ENCODE measurements around the gene SLAIN1.
"Not testable (repeated sequence)": the region's sequence is repeated elsewhere in the genome, so short reads cannot be mapped to it uniquely, and the experiment has no call there.

SLAIN1 gene

DNA sequence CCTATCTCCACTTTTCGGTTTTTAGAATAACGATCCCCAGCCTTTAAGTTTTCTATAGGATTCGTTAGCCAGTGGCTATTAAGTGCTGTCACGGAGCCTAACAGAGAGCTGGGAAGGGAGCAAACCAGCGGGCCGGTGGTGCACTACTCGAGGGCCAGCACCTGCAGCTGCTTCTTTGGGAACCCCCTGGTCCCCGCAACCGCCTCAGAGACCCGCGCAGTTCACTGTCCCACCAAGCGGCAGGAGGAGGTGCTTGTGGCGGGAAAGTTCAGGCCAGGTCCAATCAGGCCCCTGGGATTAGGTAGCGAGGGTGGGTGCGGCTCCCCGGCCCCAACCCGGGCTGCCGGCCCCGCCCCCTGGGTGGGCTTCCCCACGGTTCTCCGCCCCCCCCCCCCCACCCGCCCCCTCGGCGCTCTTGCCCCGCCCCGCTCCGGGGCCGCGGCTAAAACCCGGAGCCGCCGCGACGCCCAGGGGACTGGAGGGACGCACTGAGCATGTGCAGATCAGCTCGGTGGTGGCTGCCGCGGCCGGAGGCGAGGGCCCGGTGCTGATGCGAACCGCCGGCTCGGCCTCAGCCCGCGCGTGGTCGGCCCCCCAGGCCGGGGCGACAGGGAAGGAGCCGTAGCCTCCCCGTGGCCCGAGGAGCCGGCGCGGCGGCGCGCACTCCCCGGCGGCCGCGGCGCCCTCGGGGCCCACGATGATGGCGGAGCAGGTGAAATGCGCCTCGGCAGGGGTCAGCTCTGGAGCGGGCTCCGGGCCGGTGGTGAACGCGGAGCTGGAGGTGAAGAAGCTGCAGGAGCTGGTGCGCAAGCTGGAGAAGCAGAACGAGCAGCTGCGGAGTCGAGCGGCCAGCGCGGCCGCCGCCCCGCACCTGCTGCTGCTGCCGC is at the start of gene SLAIN1:
TSS of gene SLAIN1 (plus strand) at position 471 of the 887 bp plus-strand sequence. CDS start at position 698, 227 bp downstream.
- DNase-seq: peak; percentile 57

- no peak for DNase-seq
Measured at GRCh38 chr13:77650409-77650808, 47.1 kb upstream of the SLAIN1 start.

- DNase-seq: no peak
Measured at GRCh38 chr13:77653301-77653700, 44.2 kb upstream of the SLAIN1 start.

DNA sequence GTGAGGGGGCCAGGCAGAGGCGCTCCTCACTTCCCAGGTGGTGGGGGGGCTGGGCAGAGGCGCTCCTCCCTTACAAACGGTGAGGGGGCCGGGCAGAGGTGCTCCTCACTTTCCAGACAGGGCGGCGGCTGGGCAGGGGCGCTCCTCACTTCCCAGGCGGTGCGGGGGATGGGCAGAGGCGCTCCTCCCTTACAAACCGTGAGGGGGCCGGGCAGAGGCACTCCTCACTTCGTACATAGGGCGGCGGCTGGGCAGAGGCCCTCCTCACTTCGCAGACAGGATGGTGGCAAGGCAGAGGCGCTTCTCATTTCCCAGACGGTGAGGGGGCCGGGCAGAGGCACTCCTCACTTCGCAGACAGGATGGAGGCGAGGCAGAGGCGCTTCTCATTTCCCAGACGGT is 37.5 kb upstream of the SLAIN1 start:
- DNase-seq: not testable (repeated sequence)

DNA sequence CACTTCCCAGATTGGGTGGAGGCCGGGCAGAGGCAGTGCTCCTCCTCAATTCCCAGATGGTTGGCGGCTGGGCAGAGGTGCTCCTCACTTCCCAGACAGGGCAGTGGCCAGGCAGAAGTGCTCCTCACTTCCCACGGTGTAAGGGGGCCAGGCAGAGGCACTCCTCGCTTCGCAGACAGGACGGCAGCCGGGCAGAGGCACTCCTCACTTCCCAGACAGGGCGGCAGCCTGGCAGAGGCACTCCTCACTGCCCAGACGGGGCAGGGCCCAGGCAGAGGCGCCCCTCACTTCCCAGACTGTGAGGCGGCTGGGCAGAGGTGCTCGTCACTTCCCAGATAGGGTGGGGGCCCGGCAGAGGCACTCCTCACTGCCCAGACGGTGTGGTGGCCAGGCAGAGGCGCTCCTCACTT is 36.6 kb upstream of the SLAIN1 start:
- no peak for DNase-seq

DNA sequence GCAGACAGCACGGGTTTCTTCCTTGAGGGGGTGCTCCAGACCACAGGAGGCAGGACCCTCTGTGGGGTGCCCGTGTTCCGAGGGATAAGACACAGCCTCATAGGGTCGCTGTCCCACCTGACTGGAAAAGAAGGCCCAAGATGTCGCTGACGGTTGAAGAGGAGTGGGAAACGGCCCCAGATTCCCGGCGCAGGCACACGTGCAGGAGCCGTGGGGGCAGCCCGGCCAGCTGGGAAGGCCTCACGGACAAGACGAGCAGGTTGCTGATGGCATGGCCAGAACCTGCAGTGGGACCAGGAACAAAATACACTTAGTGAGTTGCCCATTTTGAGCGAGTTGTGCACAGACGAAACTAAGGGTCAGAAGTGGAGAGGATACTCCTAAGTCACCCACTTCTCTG is 35.2 kb upstream of the SLAIN1 start:
- not testable (repeated sequence) for DNase-seq

GRCh38 chr13:77662831-77663230 is 34.7 kb upstream of the SLAIN1 start:
- not testable (repeated sequence) for DNase-seq

DNA sequence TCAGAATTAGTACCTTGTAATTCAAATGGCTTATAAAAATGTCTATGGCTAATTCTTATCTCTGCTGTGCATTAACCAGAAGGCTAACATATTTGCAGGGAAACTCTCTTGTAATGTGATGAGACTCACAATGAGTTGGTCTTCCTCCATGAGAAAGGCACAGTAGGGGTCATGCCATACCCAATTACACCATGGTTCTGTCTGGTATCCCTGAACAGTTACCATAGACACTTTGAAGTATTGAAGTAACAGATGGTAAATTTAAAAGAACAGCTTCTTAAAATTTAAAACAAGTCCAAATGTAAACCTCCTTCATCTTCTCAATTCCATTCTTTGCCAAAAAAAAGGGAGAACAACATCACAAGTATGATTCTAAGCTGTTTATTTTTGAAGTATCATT is 22.6 kb upstream of the SLAIN1 start:
- no peak for DNase-seq

GRCh38 chr13:77678691-77679235 is 18.7 kb upstream of the SLAIN1 start:
- no peak for DNase-seq

- DNase-seq: no peak
Measured at GRCh38 chr13:77687799-77688198, 9.7 kb upstream of the SLAIN1 start.

- DNase-seq: no peak
Measured at GRCh38 chr13:77691871-77692270, 5.6 kb upstream of the SLAIN1 start.

- no peak for DNase-seq
Measured at GRCh38 chr13:77692746-77693448, 4.6 kb upstream of the SLAIN1 start.

- DNase-seq: no peak
Measured at GRCh38 chr13:77693449-77693940, 4.0 kb upstream of the SLAIN1 start.

DNA sequence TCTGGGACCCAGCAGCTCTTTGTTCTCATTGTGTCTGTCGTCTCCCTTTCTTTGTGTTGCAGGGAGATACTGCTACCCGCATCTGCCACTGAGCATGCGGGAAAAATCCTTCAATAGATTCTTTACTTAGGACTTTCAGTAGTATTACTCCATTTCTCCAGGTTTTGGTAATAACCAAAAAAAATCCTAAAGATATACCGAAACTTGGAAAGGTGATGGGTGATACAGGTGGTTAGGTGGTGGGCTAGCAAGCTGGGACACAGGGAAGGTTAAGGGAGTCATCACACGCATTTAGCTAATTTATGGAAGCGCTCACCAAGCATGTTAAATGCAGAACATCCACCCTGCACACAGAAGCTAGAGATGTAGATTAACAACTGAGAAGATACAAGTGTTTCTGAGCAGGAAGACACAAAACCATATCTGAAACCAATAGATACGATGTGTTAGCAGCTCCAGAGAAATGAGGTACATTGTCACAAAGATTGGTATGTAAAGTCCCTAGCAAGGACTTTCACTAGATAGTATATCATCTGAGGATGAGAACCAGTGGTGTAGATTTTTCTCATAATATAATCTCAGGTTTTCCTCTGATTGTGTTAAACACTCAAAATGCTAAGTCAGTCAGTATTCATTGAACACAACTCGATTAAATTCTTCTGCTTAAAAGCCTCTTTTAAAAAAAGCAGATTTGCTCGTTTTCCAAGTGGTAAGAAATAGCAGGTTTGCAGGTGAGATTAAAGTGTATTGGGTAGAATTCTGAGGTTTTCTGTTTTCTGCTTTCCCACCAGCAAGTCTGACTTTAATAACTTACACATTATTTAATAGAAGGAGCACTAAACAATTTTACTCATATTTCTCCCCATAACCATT is 1.2 kb upstream of the SLAIN1 start:
- no peak for DNase-seq

DNA sequence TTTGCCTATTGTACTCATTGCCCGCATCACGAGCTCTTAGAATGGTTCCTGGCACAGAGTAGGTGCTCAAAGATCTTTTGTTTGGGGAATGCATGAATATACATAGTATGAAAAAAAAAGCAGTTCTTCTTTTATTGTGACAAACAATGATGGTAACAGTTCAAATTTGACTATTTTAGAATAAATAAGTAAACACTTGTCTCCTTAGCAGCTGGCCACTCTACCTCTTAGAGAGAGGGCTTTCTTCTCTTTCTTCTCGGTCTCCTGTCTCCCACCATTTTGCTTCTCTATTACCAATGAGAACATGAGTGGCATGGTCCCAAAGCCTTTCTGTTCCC is 639 bp upstream of the SLAIN1 start:
- no peak for DNase-seq

DNA sequence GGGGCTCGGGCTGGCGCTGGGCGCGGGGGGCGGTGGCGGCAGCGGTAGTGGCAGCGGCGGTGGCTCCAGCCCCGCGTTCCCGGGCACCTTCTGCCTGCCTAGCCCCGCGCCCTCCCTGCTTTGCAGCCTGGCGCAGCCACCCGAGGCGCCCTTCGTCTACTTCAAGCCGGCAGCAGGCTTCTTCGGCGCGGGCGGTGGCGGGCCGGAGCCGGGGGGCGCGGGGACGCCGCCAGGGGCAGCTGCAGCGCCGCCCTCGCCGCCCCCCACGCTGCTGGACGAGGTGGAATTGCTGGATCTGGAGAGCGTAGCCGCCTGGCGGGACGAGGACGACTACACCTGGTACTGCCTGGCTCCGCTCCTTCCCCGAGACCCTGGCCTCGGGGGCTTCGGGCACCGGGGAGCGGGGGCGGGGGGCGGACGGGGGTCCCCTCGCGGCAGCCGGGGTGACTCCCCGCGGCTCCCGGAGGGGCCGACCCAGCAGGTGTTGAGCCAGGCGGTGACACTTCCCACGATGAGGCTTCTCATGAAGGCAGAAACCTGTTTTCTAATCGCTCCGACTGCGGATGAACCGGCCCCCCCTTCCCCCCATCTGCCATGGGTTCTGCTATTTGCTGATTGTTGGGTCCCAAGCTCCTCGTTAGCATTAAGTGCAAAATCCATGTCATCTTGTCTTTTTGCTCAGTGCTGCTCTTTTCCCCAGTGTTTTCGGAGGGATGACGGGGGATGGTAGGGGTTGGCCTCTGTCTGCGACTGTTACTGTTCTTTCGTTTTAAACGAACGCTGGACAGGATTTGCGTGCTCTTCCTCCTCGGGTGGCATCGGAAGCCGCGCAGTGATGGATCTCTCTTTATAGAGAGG is 943 bp downstream of the SLAIN1 start:
- peak; percentile 30 for DNase-seq

GRCh38 chr13:77699059-77699680 is 1.7 kb downstream of the SLAIN1 start:
- DNase-seq: no peak

GRCh38 chr13:77701305-77701704 is 3.8 kb downstream of the SLAIN1 start:
- DNase-seq: no peak

GRCh38 chr13:77702366-77702765 is 4.9 kb downstream of the SLAIN1 start:
- no peak for DNase-seq

DNA sequence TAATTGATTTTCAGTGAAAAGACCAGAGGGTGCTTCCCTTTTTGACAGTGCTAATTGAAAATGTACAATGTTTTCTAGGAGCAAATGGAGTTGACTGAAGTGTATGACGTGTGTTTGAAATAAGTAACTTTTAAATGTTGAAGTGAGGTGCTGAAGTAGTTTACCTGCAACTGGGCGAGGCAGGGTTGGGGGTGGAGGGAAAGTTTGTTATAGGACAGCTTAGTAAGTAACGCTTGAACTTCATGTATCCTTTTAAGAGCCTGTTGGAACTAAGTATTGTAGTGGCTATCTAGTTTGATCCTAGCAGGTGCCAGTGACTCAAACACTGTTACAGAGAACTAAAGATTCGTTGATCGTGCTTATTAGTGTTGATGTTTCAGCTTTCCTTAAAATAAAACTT is 5.9 kb downstream of the SLAIN1 start:
- no peak for DNase-seq

DNA sequence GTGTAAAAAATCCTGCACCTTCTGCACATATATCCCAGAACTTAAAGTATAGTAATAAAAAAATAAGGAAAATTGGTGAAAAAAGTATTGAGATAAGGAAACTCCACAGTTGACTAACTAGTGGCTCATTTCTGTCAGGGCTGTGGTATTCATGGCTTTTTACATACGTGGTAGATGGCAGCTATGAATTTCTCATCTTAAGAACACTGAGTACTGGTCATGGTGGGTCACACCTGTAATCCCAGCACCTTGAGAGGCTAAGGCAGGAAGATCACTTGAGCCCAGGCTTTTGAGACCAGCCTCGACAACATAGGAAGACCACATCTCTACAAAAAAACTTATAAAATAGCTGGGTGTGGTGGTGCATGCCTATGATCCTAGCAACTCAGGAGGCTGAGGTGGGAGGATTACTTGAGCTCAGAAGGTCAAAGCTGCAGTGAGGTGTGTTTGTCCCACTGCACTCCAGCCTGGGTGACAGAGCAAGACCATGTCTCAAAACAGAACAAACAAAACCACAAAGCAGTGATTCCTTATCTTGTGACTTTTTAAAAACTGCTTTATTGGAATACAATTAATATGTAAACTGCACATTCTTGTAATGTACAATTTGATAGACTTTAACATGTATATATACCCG is 16.8 kb downstream of the SLAIN1 start:
- no peak for DNase-seq
